Heart right ventricle (tissue), 16 donors: Measurements from ENCODE around the gene SEPTIN12. TPM values are rescaled to one million over a fixed set of nuclear protein-coding genes. Genes with fewer than 3 reads are reported as not detected.

ENCODE experiments used
- ATAC-seq, 8 donors: fragments of 200-7000 bp; cut with Tn5 transposase; one replicate each; pipeline ENCODE4 v1.9.1; 2020; ENCODE audit warnings: mild to moderate bottlenecking in 8 of 8, moderate library complexity in 8 of 8, moderate number of reproducible peaks in 1 of 8
- DNase-seq, 2 donors: peaks; one replicate each; pipeline ENCODE4 v3.0.0-alpha.2; 2020
- H3K27ac ChIP-seq, 10 donors: fragments of 200-600 bp; sonication (generic) in 2 of 10; one replicate each; pipeline versions ENCODE4 v1.5.0 to v1.8.0; 2020 to 2022; ENCODE audit warnings: mild to moderate bottlenecking in 3 of 10
- H3K27me3 ChIP-seq, 7 donors: fragments of 200-600 bp; one replicate each; pipeline ENCODE4 v1.8.0; 2021 to 2022; ENCODE audit warnings: mild to moderate bottlenecking in 2 of 7
- H3K36me3 ChIP-seq, 9 donors: fragments of 200-600 bp; sonication (generic) in 1 of 9; one replicate each; pipeline versions ENCODE4 v1.5.0 to v1.8.0; 2020 to 2022; ENCODE audit warnings: mild to moderate bottlenecking in 2 of 9
- H3K4me1 ChIP-seq, 9 donors: fragments of 200-600 bp; sonication (generic) in 1 of 9; one replicate each; pipeline versions ENCODE4 v1.5.0 to v1.8.0; 2020 to 2022; ENCODE audit warnings: mild to moderate bottlenecking in 4 of 9
- H3K4me3 ChIP-seq, 10 donors: fragments of 200-600 bp; sonication (generic) in 2 of 10; one replicate each; pipeline versions ENCODE4 v1.5.0 to v1.8.0; 2020 to 2022; ENCODE audit warnings: mild to moderate bottlenecking in 7 of 10, moderate library complexity in 2 of 10
- H3K9me3 ChIP-seq, 11 donors: fragments of 200-600 bp in 10 of 11; sonication (generic) in 2 of 11; one replicate each; pipeline versions ENCODE4 v1.5.0 to v1.8.0; 2013 to 2022; ENCODE audit warnings: mild to moderate bottlenecking in 2 of 11, control low read depth in 1 of 11, moderate library complexity in 1 of 11
- WGBS, 2 donors: extraction: QIAGEN DNeasy Blood & Tissue Kit; methylation state at CpG; one replicate each; pipeline ENCODE4 v1.1.7; 2013; ENCODE audit warnings: inconsistent platforms in 1 of 2; 5-methylcytosine and 5-hydroxymethylcytosine counted together
- intact Hi-C, 10 donors: fragments of 100-400 bp; cut with DNase I; formaldehyde crosslinking; loops; one replicate each; pipeline versions ENCODE4 v1.11.1 to v1.14.2; 2022
- polyA plus RNA-seq, 2 donors: library from polyadenylated mRNA; stranded (reverse); fragments of 200-250 nt; gene quantifications; one replicate each; pipeline ENCODE4 v1.2.3, GENCODE V29; 2013
- total RNA-seq, 10 donors: library from RNA; stranded (reverse); fragmentation: NEBNext Ultra II Directional in 3 of 10; extraction: Animal tissue kit (Norgen Biotek cat#: 25700) in 3 of 10; gene quantifications; one replicate each; pipeline versions ENCODE4 v1.2.1 to v1.2.4, GENCODE V29; 2021 to 2023
- TF ChIP-seq, protein P1 (sequence below), 9 donors: fragments of 200-600 bp; sonication (generic) in 2 of 9; IDR thresholded peaks; one replicate each; pipeline versions ENCODE4 v1.5.0 to v1.8.0; 2021 to 2022; ENCODE audit warnings: antibody characterized with exemption in 9 of 9, mild to moderate bottlenecking in 5 of 9, moderate library complexity in 1 of 9
- donor health status: Arrhythmogenic right ventricular cardiomyopathy.
- donor health status: ischemic (EF 13 %, LVEDD 7.1; RV severe dilation, severe dysfunction).
- donor health status: healthy with polysubstance abuse.
- donor health status: DM: no; HTN: yes; CAD: no.
- donor health status: DM: no; HTN: no; CAD: no.
- donor health status: ischemic (EF 25% LVEDD 6.9; RV normal size, moderate dysfunction).
- donor health status: ischemic (EF 25% LVEDD 5.7; RV mildly dilated, moderate dysfunction).
- donor health status: healthy.
- donor health status: DM: yes; HTN: yes; CAD: no.
- donor health status: Ischemic cardiomyopathy.
- donor health status: ischemic (EF 35%, LVEDD 5.7; RV mildly dilated, moderate dysfunction).
- donor health status: nonischemic (EF 11% LVEDD 7.7; RV severe dilation, severe dysfunction).
- donor health status: DM: yes; HTN: yes; CAD: no.
- donor health status: PGD.
- donor health status: ischemic (EF 29% LVEDD 5.4; RV normal size, mild dysfunction).
- donor health status: nonischemic (EF 23%, LVEDD 6.1; RV moderate dilation, normal function).

The SEPTIN12 gene
- total and polyA plus RNA-seq, 12 donors: 1.3 TPM; not detected in 11

DNA sequence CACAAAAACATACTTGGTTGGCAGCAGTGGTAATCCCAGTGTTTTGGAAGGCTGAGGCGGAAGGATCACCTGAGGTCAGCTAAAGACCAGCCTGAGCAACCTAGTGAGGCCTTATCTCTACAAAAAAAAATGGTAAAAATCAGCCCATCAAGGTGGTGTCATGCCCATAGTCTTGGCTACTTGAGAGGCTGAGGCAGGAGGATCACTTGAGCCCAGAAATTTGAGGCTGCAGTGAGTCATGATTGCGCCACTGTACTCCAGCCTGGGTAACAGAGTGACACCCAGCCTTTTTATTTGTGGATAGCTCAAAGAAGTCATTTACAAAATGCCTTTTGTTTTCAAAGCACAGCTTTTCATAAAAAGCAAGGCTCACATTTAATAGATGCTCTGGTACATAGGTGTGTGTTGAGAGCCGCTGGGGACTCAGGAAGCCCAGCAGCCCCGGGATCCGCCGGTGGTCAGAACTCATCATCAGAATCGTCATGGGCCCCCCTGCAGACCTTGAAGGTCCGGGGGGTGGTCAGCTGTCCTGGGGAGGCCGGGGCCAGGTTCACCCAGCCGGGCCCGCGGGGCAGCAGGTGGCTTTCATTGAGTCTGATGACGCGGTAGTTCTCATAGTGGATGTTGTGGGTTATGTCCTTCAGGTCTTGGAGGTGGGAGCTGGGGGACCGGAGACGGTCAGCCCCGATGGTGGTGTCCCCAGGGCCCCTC is 10.7 kb downstream of the SEPTIN12 start:
- Histone ChIP-seq H3K4me3 (no peak overlapping the region), H3K27ac (no peak overlapping the region), H3K36me3 (no peaks in the 10 kb centered on the region), H3K4me1 (no peaks in the 10 kb centered on the region), H3K9me3 (no peaks in the 10 kb centered on the region), H3K27me3 (no peaks in the 10 kb centered on the region)
- DNase-seq (no peak), ATAC-seq (peak in 1 of 8 donors; percentile 10)
- TF ChIP-seq, protein P1, sequence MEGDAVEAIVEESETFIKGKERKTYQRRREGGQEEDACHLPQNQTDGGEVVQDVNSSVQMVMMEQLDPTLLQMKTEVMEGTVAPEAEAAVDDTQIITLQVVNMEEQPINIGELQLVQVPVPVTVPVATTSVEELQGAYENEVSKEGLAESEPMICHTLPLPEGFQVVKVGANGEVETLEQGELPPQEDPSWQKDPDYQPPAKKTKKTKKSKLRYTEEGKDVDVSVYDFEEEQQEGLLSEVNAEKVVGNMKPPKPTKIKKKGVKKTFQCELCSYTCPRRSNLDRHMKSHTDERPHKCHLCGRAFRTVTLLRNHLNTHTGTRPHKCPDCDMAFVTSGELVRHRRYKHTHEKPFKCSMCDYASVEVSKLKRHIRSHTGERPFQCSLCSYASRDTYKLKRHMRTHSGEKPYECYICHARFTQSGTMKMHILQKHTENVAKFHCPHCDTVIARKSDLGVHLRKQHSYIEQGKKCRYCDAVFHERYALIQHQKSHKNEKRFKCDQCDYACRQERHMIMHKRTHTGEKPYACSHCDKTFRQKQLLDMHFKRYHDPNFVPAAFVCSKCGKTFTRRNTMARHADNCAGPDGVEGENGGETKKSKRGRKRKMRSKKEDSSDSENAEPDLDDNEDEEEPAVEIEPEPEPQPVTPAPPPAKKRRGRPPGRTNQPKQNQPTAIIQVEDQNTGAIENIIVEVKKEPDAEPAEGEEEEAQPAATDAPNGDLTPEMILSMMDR (IDR thresholded peaks at IDR 0.05): no peak
- intact Hi-C loops: no loop called here
- WGBS, 2 donors: 83 to 84% methylated on average over 17 of the region's 17 CpGs

DNA sequence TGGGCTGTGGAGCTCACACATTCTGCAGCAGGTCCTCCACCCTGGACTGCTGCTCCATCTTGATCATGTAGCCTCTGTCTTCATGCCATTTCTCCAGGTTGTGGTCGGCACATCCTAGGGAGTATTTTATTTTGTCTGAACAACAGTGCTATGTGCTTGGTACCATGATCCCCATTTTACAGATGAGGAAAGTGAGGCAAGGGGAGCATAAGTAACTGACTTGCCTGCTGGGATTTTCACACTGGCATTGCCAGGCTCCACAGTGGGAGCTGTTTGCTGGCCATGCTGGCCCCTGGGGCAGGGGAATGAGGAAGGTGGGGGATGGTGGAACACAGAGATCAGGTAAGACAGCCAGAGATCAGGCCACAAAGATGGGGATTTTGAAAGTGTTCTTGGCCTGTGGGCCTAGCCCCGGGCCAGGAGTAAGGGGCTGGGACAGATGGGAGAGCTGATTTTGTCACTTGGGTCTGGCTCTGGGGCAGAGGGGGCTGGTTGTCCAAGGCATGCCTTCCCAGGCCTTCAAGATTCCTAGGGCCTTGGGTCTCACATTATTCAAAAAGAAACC is 11.9 kb downstream of the SEPTIN12 start:
- Histone ChIP-seq H3K27me3 (no peaks in the 10 kb centered on the region), H3K4me1 (no peaks in the 10 kb centered on the region), H3K4me3 (no peak overlapping the region), H3K36me3 (no peaks in the 10 kb centered on the region), H3K9me3 (no peaks in the 10 kb centered on the region), H3K27ac (no peak overlapping the region)
- intact Hi-C loops: no loop called here
- WGBS, 2 donors: 93 to 96% methylated on average over 2 of the region's 2 CpGs
- TF ChIP-seq, protein P1 (IDR thresholded peaks at IDR 0.05): no peak
- DNase-seq (no peak), ATAC-seq (no peak)

DNA sequence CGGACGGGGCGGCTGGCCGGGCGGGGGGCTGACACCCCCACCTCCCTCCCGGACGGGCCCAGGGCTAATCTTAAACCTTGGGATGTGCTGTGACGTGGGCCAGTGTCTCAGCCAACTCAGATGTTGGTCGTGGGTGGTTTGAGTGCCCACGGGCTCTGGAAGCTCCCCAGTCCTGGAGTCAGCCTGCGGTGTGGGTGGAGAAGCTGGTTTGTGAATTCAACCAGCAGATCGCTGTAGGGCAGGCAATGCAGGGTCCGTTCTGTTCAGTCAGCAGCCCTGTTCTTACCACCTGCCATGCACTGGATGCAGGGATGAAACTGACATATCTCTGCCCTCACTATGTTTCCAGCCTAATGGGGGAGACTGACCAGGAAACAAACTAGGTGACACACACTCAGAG is 13.1 kb downstream of the SEPTIN12 start:
- Histone ChIP-seq H3K4me3 (no peak overlapping the region), H3K36me3 (no peaks in the 10 kb centered on the region), H3K27ac (no peak overlapping the region), H3K4me1 (no peaks in the 10 kb centered on the region), H3K9me3 (no peaks in the 10 kb centered on the region), H3K27me3 (no peaks in the 10 kb centered on the region)
- intact Hi-C loops: no loop called here
- ATAC-seq (no peak), DNase-seq (no peak)
- WGBS, 2 donors: 86 to 88% methylated on average over 13 of the region's 13 CpGs
- TF ChIP-seq, protein P1 (IDR thresholded peaks at IDR 0.05): no peak

DNA sequence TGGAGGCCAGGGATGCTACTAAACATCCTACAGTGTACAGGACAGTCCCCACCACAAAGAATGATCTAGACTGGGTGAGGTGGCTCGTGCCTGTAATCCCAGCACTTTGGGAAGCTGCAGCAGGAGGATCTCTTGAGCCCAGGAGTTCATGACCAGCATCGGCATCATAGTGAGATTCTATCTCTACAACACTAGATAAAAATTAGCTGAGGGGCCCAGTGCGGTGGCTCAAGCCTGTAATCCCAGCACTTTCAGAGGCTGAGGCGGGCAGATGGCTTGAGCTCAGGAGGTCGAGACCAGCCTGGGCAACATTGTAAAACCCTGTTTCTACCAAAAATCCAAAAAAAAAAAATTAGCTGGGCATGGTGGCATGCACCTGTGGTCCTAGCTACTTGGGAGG is 15.8 kb downstream of the SEPTIN12 start:
- Histone ChIP-seq H3K9me3 (no peaks in the 10 kb centered on the region), H3K36me3 (no peaks in the 10 kb centered on the region), H3K4me3 (no peak overlapping the region), H3K27ac (no peak overlapping the region), H3K4me1 (peaks cover 7 to 15% (median 12%) of the 10 kb centered on the region in 9 donors), H3K27me3 (no peaks in the 10 kb centered on the region)
- no peak for ATAC-seq
- intact Hi-C loops: no loop called here
- TF ChIP-seq, protein P1 (IDR thresholded peaks at IDR 0.05): no peak
- 74 to 83% methylated on average over 5 of the region's 5 CpGs for WGBS, 2 donors
- DNase-seq: no peak
